GM23248 (cell line): ENCODE measurements around the gene ZNF563.

Source experiments
- EZH2 ChIP-seq: fragments of 200-600 bp; sonication (generic); IDR thresholded peaks from 2 replicates; pipeline ENCODE4 v1.6.1; 2018; ENCODE audit warnings: antibody characterized with exemption, mild to moderate bottlenecking; ENCODE audit not compliant: insufficient read depth, poor library complexity, severe bottlenecking
- EZH2phosphoT487 ChIP-seq: fragments of 200-600 bp; sonication (generic); IDR thresholded peaks from 2 replicates; pipeline ENCODE4 v1.6.1; 2018; ENCODE audit warnings: antibody characterized with exemption, moderate library complexity, mild to moderate bottlenecking, low read depth; ENCODE audit not compliant: insufficient read depth

DNA sequence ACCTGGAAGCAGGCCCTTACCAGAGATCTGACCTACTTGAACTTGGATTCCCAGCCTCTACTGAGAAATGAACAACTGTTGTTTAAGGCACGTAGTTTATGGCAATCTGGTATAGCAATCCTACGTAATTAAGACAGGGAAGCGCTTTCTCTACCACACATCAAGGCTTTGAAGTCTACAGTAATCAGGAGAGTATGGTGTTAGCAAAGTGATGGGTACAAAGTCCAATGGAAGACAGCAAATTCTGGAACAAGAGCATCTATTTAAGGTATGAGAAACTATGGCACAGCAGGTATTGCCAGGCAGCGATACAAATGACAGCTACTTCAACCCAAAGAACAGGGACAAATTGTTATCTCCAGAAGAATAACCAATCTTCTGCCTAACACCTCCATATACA lies 3.1 kb downstream of the ZNF563 start:
- TF ChIP-seq EZH2 (no peak), EZH2phosphoT487 (no peak)
